ENCODE data around the gene FOXP1.
A peak's percentile ranks its signal among the peaks of the same experiment; 100 is the strongest.
"Not testable (repeated sequence)": the region's sequence is repeated elsewhere in the genome, so short reads cannot be mapped to it uniquely, and the experiment has no call there.

The FOXP1 gene

DNA sequence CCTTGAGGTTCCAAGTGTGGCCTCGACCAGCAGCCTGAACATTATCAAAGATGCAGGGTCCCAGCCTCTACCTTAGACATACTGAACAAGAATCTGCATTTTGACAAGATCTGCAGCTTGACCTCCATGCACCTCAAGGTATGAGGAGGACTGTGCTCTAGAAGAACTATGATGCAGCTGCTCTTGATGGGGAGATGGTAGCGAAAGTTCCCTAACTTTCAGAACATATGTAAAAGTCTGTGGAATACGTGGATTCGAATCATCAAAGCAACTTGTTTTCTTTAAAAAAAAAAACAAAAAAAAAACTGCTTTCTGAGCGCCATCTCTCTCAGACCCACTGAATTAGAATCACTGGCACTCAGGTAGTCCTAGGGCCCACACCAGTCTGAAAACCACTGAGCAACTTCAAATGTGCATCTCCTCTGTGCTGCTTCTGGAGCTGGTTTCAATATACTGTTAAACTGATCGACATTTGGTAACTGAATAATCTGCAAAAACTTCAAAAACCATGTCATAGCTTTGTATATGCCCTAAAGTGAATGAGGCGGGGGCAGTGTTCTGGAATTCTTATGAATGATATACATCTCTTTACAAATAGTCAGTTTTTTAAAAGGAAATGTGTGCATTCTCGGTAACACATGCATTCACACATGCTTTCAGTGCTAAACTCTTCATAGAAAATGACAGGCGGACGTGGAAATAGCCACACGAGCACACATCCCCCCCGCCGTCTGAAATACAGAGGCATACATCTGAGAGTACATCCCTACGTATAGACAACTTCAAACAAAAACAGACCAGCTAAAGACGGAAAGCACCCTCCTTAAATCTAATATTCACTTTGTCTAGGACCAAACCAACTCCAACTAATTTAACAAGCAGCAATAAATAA, 128.8 kb downstream of the FOXP1 start:
- no peak for DNase-seq (ENCODE audit: low read depth in 2 of 2, low spot score in 1 of 2)

- no peak for DNase-seq (ENCODE audit: low read depth in 2 of 2, low spot score in 1 of 2)
Observed at GRCh38 chr3:71453822-71454511, 129.6 kb downstream of the FOXP1 start.

- DNase-seq (ENCODE audit: low read depth in 2 of 2, low spot score in 1 of 2), result no peak
Observed at GRCh38 chr3:71453319-71453718, 130.2 kb downstream of the FOXP1 start.

GRCh38 chr3:71451812-71452211, 131.7 kb downstream of the FOXP1 start:
- no peak for DNase-seq (ENCODE audit: low read depth in 2 of 2, low spot score in 1 of 2)

DNA sequence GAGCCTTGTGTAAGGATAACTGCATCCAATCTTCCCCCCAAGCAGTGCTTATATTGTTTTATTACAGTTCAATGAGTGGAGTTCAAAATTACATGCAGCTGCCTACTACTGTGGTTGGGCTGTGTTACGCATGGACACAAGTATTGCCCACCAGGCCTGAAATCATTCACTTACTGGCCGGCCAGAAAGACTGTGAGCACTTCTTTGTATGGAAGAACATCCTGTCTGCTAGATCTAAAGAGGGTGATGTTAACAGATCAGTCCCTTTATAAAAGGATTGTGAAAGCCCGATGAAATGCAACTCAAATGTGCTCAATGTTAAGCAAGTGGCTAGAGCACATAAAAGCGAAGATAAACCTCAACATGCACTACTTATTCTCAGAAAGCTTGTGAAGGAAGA, 132.5 kb downstream of the FOXP1 start:
- DNase-seq (ENCODE audit: low read depth in 2 of 2, low spot score in 1 of 2), result no peak

- DNase-seq (ENCODE audit: low read depth in 2 of 2, low spot score in 1 of 2), result no peak
Observed at GRCh38 chr3:71450162-71450561, 133.4 kb downstream of the FOXP1 start.

DNA sequence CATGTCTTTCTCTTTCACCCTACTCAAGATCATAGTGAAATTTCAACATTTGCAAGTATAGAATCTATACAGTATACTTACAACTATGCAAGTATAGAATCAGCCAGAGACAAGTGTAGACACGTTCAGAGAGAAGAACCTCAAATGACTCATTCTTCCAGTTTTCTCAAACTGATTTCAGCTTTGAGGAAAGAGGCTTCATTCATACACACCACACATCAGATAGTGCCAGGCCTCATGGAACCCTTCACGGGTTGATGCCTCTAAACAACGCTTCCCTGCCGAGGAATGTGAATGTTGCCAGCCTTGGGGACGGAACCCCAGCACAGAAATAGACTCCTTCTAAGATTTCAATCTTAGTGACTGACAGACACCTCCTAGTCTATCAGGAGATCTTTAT, 135.7 kb downstream of the FOXP1 start:
- no peak for DNase-seq (ENCODE audit: low read depth in 2 of 2, low spot score in 1 of 2)

- DNase-seq (ENCODE audit: low read depth in 2 of 2, low spot score in 1 of 2), result no peak
Observed at GRCh38 chr3:71447197-71447596, 136.3 kb downstream of the FOXP1 start.

DNA sequence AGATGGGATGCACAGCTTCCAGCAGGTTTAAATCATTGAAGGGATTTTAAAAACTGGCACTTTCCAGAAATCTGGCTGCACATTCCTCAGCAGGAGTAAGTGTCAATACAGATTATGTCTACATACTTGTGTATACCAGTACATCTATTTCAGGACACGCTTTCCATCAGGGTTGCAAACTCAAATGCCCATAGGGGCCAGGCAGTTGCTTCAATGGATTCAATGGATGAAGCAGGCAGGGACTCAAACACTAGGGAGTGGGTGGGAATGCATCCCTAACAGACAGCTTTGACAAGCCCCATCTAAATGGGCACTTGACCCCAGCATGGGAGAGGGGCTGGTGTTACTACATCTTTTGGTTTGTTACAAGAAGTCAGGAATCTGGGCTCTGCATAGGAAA, 136.8 kb downstream of the FOXP1 start:
- no peak for DNase-seq (ENCODE audit: low read depth in 2 of 2, low spot score in 1 of 2)

GRCh38 chr3:71446260-71446659, 137.3 kb downstream of the FOXP1 start:
- DNase-seq (ENCODE audit: low read depth in 2 of 2, low spot score in 1 of 2), result no peak

DNA sequence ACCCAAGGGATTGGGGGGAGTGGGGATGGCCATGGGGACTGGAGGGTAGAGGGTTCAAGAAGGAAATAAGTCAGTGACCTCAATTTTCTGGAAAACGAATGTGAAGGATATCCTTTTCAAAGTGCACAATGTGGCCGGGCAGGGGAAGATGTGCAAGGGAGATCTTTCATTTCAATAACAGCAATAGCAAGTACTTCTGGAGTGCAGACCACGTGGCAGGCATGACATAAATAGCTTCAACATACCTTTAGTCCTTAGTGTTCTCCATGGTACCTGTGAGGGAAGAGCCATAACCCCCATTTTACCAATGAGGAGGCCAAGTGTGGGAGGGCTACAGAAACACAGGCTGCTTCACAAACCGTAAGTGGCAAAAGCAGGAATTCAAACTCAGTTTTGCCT, 138.7 kb downstream of the FOXP1 start:
- DNase-seq (ENCODE audit: low read depth in 2 of 2, low spot score in 1 of 2), result no peak

DNA sequence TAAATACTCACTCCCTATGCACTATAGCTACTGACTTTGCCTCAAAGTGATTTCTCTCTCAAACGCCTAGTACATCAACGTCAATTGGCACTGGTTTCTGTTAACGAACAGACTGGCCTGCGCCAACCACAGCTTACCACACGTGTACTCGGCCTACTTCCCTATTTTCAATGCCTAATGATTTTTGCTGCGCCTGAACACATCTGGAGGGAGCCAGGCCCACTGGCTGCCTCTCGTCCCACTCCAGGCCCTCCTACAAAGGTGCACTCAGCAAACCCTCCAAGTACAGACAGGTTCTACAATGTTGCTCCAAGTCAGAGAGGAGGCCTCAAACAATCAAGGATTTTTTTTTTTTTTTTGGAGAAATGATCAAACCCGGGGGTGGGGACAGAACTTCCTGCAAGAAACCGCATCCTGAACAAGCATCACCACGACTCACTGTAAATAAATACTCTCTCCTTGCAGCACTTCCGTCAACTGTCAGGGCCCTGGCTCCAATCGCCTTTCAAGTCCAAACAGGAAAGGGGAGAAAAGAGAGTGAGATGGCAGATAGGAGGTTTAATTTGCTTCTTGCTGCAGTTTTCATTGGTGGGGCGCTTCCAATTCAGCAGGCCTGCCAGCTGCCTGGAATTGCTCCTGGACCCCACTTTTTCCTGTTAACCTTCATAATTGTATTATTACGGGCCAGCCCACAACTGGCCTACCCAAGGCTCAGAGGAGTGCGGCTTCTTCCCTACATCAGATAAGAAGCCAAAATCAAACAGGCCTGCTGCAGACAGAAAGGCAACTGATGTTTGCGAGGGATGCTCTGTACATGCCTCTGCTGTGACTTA, 139.3 kb downstream of the FOXP1 start:
- peak in 1 of 2 donors; percentile 31 for DNase-seq (ENCODE audit: low read depth in 2 of 2, low spot score in 1 of 2)

DNA sequence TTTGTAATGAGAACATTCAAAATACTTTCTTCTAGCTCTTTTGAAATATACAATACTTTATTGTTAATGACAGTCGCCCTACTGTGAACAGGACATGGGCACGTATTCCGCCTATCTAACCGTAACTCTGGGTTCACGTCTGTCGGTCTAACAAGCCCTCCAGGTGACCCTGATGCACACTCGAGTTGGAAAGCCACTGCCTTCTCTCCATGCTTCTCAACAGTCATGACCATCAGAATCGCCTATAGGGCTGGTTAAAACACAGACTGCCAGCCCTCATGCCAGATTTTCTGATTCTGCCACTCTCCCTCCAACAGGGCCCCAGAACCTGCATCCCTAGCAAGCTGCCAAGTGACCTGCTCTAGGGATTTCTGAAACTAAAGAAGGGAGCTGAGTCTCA, 140.2 kb downstream of the FOXP1 start:
- DNase-seq (ENCODE audit: low read depth in 2 of 2, low spot score in 1 of 2), result no peak

- no peak for DNase-seq (ENCODE audit: low read depth in 2 of 2, low spot score in 1 of 2)
Observed at GRCh38 chr3:71442652-71443042, 140.9 kb downstream of the FOXP1 start.

DNA sequence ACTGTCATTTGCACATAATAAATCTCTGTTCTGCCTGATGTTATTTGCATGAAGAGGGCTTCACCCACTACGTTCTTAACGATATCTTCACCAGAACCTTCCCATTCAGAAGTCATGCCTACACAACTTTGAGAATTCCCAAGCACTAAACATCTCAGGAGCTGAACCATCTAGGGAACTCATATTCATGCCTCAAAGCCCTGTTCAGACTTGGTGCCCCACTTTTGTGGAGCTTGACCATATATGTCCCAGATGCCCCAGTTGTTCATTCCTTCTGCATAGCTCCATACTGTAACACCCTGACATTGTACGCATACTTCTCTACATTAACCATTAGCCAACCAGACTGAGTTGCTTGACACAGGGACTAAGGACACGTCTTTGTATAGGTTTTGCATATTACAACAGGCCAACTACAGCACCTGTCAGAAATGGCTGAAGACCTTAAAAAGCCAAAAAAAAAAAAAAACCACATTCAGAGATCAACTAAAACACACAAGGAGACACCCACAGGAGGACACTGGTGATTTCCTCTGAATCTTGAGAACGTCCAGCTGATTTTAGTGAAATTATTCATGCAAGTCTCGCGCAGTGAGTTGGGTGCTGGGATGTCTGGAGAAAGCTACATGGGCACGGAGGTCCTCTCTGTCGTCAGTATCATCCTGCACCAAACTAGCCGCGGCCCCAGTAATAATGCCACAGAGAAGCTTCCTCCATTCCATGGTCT, 141.4 kb downstream of the FOXP1 start:
- no peak for DNase-seq (ENCODE audit: low read depth in 2 of 2, low spot score in 1 of 2)

DNA sequence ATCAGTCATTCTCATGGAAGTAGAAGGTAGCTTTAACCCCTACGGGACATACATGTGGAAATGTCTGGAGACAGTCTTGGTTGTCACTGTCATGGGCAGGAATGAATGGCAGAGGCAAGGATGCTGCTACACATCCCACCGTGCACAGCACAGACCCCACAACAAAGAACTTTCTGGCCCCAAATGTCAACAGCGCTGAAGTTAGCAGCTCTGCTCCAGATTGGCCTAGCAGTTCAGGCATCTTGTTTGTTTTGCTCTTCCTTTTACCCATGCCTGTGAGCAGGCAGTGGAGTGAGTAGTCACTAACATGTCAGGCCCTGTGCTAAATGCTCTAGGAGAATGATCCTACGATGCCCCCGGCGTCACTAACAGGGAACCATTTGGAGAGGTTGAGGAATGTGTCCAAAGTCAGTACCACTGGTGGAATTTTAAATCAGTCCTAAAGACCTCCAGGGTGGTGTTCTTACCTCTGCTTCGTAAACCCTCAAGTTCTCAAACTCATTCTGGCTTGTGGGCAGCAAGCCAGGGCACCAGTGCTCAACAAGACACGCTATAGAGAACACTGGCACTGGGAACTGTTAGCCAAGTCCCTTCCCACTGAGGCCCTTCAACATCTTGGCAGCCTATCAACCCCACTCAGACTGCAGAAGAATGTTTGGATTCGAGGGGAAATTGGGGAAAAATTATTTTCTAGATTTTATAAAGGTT, 142.2 kb downstream of the FOXP1 start:
- no peak for DNase-seq (ENCODE audit: low read depth in 2 of 2, low spot score in 1 of 2)

DNA sequence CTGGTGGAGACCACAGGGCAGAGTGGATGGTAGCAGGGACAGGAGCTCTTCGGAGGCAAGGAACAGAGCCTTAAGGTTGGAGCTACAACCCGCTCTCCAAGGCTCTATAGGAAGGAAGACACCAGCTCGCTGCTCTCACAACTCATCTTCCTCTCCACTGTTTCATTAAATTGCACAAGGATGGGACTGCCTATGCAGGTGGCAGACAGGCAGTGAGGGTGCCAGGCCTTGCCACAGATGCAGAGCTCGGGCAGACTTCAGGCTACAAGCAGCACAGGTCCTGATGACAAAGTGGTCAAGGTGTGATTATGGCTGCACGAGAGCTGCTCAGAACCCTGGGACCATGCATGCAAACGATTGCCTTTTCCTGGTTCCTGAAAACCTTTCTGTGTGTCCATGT, 144.6 kb downstream of the FOXP1 start:
- no peak for DNase-seq (ENCODE audit: low read depth in 2 of 2, low spot score in 1 of 2)

GRCh38 chr3:71438071-71438685, 145.3 kb downstream of the FOXP1 start:
- DNase-seq (ENCODE audit: low read depth in 2 of 2, low spot score in 1 of 2), result no peak

DNA sequence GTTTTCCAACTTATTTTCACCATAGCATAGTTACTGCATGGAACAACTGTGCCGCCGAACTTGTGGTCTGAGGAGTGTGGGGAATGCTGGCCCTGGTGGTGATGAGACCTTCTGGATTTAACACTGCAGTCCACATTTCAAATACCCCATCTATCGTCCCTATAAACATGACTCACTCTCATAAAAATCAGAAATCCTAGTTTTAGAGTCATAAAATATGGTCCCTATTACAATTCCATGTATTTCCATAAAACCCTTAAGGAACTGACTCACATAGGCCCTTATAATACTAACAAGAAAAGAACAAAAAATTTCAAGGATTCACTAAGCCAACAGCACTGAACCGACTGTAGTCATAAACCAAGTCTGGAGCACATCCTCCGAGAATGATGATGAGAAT, 147.2 kb downstream of the FOXP1 start:
- DNase-seq (ENCODE audit: low read depth in 2 of 2, low spot score in 1 of 2), result no peak

DNA sequence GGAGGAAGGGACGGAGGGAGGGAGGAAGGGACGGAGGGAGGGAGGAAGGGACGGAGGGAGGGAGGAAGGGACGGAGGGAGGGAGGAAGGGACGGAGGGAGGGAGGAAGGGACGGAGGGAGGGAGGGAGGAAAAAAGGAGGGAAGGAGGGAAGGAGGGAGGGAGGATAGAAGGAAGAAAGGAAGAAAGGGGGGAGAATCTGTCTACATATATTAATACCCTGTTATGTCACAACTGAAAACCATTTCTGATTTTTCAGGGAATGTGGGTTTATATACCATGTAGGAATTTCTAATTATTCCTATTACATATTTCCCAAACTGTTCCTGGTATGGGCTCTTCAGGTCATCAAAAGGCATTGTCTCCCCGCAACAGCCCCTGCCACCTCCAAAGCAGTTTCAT, 147.7 kb downstream of the FOXP1 start:
- not testable (repeated sequence) for DNase-seq (ENCODE audit: low read depth in 2 of 2, low spot score in 1 of 2)

Data from stimulated activated CD8-positive, alpha-beta memory T cell treated with anti-CD3 and anti-CD28 coated beads, Interleukin-4, amount 100 ng/mL, for 4 hours (primary cell).